Ishikawa (cell line): ENCODE data around the gene ALOX5.

Source experiments
- CEBPB ChIP-seq: IDR thresholded peaks from 2 replicates; pipeline ENCODE4 v1.6.1; 2012
- CREB1 ChIP-seq: IDR thresholded peaks from 2 replicates; pipeline ENCODE4 v1.6.1; 2012; ENCODE audit warnings: low read depth
- EGR1 ChIP-seq: IDR thresholded peaks from 2 replicates; pipeline ENCODE4 v1.6.1; 2012
- EP300 ChIP-seq: IDR thresholded peaks from 2 replicates; pipeline ENCODE4 v1.6.1; 2012; ENCODE audit warnings: borderline replicate concordance
- FOXM1 ChIP-seq: IDR thresholded peaks from 2 replicates; pipeline ENCODE4 v1.6.1; 2012; ENCODE audit warnings: low read depth, borderline replicate concordance
- MAX ChIP-seq: IDR thresholded peaks from 2 replicates; pipeline ENCODE4 v1.6.1; 2012
- NFIC ChIP-seq: IDR thresholded peaks from 2 replicates; pipeline ENCODE4 v1.6.1; 2012
- RAD21 ChIP-seq: IDR thresholded peaks from 2 replicates; pipeline ENCODE4 v1.6.1; 2012; ENCODE audit warnings: low read depth
- REST ChIP-seq: IDR thresholded peaks from 2 replicates; pipeline ENCODE4 v1.6.1; 2012; ENCODE audit warnings: low read depth, mild to moderate bottlenecking
- TAF1 ChIP-seq: IDR thresholded peaks from 2 replicates; pipeline ENCODE4 v1.6.1; 2012; ENCODE audit warnings: low read depth, mild to moderate bottlenecking
- TCF12 ChIP-seq: IDR thresholded peaks from 2 replicates; pipeline ENCODE4 v1.6.1; 2012; ENCODE audit warnings: low read depth
- TEAD4 ChIP-seq: IDR thresholded peaks from 2 replicates; pipeline ENCODE4 v1.6.1; 2012
- USF1 ChIP-seq: IDR thresholded peaks from 2 replicates; pipeline ENCODE4 v1.6.1; 2012
- YY1 ChIP-seq: IDR thresholded peaks from 2 replicates; pipeline ENCODE4 v1.6.1; 2012; ENCODE audit warnings: low read depth
- ZBTB7A ChIP-seq: IDR thresholded peaks from 2 replicates; pipeline ENCODE4 v1.6.1; 2012; ENCODE audit warnings: low read depth

ALOX5 gene

DNA sequence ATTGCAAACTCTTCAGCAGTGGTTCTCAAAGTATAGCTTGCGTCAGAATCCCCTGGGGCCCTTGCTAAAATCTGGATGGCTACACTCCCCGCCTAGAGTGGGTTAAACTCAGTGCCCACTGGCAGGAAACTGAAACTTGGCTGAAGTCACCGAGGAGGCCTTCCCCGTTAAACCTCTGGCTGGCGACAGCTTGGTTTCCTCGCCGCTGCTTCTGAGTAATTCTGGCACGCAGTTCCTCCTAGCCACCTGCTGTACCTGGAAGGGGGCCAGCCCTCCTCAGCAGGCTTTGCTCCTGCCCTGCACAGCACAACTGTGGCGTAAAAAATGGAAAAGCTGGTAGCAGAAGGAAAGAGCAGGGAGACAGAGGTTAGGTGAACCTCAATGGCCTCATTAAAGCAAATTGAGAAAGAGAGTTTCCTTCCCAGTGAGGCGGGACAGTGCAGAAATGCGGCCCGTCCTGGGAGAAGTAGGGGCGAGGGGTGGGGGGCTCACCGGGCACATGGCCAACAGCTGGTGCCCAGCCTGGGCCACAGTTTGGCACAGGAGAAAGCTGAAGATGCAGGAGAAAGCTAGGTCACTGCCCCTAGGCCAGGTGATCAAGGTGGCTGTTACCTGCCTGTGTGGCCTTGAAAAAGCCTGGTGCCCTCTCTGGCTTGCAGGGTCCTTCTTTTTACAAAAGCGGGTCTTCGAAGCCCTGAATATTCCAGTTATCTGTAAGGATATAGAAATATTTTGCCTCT, 46.6 kb downstream of the ALOX5 start:
- peak; percentile 58; the same call in 1 of the 2 replicates for TF ChIP-seq USF1
- TF ChIP-seq YY1, result no peak
- peak; percentile 43 for TF ChIP-seq RAD21
- peak; percentile 69; the same call in 1 of the 2 replicates for TF ChIP-seq FOXM1
- peak; percentile 85 for TF ChIP-seq TEAD4
- peak; percentile 98 for TF ChIP-seq TCF12
- TF ChIP-seq REST, result no peak
- TF ChIP-seq MAX, result peak; percentile 90
- TF ChIP-seq NFIC, result peak; percentile 100
- TF ChIP-seq CEBPB, result peak; percentile 34; the same call in 1 of the 2 replicates
- TF ChIP-seq ZBTB7A, result peak; percentile 76
- TF ChIP-seq EGR1, result no peak
- peak; percentile 90 for TF ChIP-seq EP300

- no peak for TF ChIP-seq EP300
- no peak for TF ChIP-seq USF1
- no peak for TF ChIP-seq CREB1
- TF ChIP-seq MAX, result no peak
- TF ChIP-seq CEBPB, result no peak
- TF ChIP-seq TEAD4, result no peak
- TF ChIP-seq NFIC, result no peak
- no peak for TF ChIP-seq FOXM1
- TF ChIP-seq TAF1, result no peak
- no peak for TF ChIP-seq REST
- TF ChIP-seq RAD21, result no peak
- TF ChIP-seq YY1, result no peak
- no peak for TF ChIP-seq EGR1
- no peak for TF ChIP-seq ZBTB7A
- TF ChIP-seq TCF12, result no peak
These were observed 47.4 kb downstream of the ALOX5 start for GRCh38 chr10:45421221-45422097.

DNA sequence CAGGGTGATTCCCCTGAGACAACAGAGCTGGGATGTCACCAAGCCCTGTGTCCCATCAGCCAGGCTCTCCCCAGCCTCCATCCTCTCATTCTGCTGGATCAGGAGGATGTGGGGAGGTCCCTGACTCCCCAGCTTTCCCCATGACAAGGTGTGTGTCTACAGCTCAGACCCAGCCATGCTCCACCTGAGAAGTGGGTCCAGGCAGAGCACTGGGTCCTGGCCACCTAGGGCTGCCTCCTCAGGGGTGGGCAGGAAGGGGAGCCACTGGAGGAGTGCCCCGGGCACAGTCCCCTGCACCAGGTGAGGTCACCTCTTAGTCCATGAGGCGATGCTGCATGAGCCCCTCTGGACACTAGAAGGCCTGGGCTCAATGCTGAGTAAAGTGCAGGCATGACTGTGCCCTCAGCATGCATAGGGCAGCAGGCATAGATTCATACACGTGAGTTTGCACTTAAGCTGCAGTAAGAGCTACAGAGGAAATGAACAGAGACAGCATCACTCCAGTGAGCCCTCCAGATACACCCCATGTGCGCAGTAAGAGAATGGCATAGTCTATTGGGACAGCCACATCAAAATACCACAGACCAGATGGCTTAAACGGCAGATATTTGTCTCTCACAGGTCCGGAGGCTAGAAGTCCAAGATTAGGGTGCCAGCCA, 48.3 kb downstream of the ALOX5 start:
- TF ChIP-seq EGR1, result no peak
- no peak for TF ChIP-seq USF1
- TF ChIP-seq EP300, result no peak
- no peak for TF ChIP-seq MAX
- no peak for TF ChIP-seq NFIC
- no peak for TF ChIP-seq CEBPB
- TF ChIP-seq ZBTB7A, result no peak
- TF ChIP-seq CREB1, result no peak
- no peak for TF ChIP-seq TAF1
- no peak for TF ChIP-seq FOXM1

GRCh38 chr10:45422866-45423659, 49.0 kb downstream of the ALOX5 start:
- TF ChIP-seq USF1 (no peak), REST (no peak), RAD21 (no peak), TEAD4 (no peak), CREB1 (no peak), EGR1 (no peak), CEBPB (no peak), TCF12 (no peak), FOXM1 (no peak), TAF1 (no peak), MAX (no peak), EP300 (no peak), ZBTB7A (no peak), NFIC (no peak), YY1 (no peak)
